K562 (cell line): ENCODE measurements around the gene TJAP1. TPM values are rescaled to one million over a fixed set of nuclear protein-coding genes. Genes with fewer than 3 reads are reported as not detected.

Source experiments
- ATF7 ChIP-seq: fragments of 450-650 bp; IDR thresholded peaks from 2 replicates; pipeline ENCODE4 v1.7.1; 2014; ENCODE audit warnings: mild to moderate bottlenecking, moderate library complexity
- BRF2 ChIP-seq: IDR thresholded peaks from 3 replicates; pipeline ENCODE4 v1.6.1; 2011; ENCODE audit warnings: borderline replicate concordance, mild to moderate bottlenecking; ENCODE audit not compliant: insufficient read length, insufficient read depth
- E2F1 ChIP-seq: sonication (generic); formaldehyde crosslinking; IDR thresholded peaks from 2 replicates; pipeline ENCODE4 v1.8.1; 2023; ENCODE audit warnings: mild to moderate bottlenecking, missing genetic modification reagents, moderate library complexity
- EHMT2 ChIP-seq: fragments of 450-650 bp; IDR thresholded peaks from 2 replicates; pipeline ENCODE4 v1.6.1; 2018; ENCODE audit warnings: antibody characterized with exemption
- HNRNPUL1 ChIP-seq: fragments of 200-400 bp; formaldehyde crosslinking; IDR thresholded peaks from 2 replicates; pipeline ENCODE4 v1.6.1; 2017; ENCODE audit warnings: low read length
- MAFG ChIP-seq: fragments of 450-650 bp; conservative IDR thresholded peaks from 2 replicates; pipeline ENCODE4 v1.6.1; 2016; ENCODE audit warnings: missing genetic modification characterization, missing compliant biosample characterization
- MTA3 ChIP-seq: fragments of 450-650 bp; formaldehyde crosslinking; IDR thresholded peaks from 2 replicates; pipeline ENCODE4 v1.6.1; 2017; ENCODE audit warnings: mild to moderate bottlenecking, borderline replicate concordance
- MYNN ChIP-seq, 2 experiments: sonication (generic); formaldehyde crosslinking in 1 of 2; IDR thresholded peaks; 2 replicates each; pipeline versions ENCODE4 v1.5.0 to v1.6.1; 2016 to 2020; ENCODE audit warnings: antibody characterized with exemption in 1 of 2, missing genetic modification reagents in 1 of 2
- POLR2AphosphoS2 ChIP-seq: IDR thresholded peaks from 2 replicates; pipeline ENCODE4 v1.6.1; 2012; ENCODE audit warnings: low read length, improper control_type of control experiment
- RAD21 ChIP-seq, 2 experiments: fragments of 250-450 bp in 1 of 2; fragments of 450-650 bp in 1 of 2; sonication (Bioruptor Pico) in 1 of 2; formaldehyde crosslinking in 1 of 2; IDR thresholded peaks in 1 of 2; conservative IDR thresholded peaks in 1 of 2; 2 replicates each; pipeline versions ENCODE4 v1.4.0 to v1.8.0; 2020 to 2022; ENCODE audit warnings: mild to moderate bottlenecking in 2 of 2, moderate library complexity in 1 of 2
- RBBP5 ChIP-seq: fragments of 200-600 bp; sonication (generic); IDR thresholded peaks from 2 replicates; pipeline ENCODE4 v1.6.1; 2012; ENCODE audit warnings: borderline replicate concordance, mild to moderate bottlenecking, low read length, control low read depth, inconsistent platforms; ENCODE audit not compliant: insufficient read depth, poor library complexity, severe bottlenecking
- SMARCA5 ChIP-seq: fragments of 450-650 bp; IDR thresholded peaks from 2 replicates; pipeline ENCODE4 v1.6.1; 2016
- STAG1 ChIP-seq: sonication (generic); formaldehyde crosslinking; IDR thresholded peaks from 2 replicates; pipeline ENCODE4 v1.5.0; 2020; ENCODE audit warnings: missing genetic modification reagents, borderline replicate concordance
- TAF9B ChIP-seq: fragments of 450-650 bp; IDR thresholded peaks from 2 replicates; pipeline ENCODE4 v1.6.1; 2018; ENCODE audit warnings: mild to moderate bottlenecking; ENCODE audit not compliant: partially characterized antibody
- TCF3 ChIP-seq: sonication (generic); formaldehyde crosslinking; IDR thresholded peaks from 2 replicates; pipeline ENCODE4 v1.4.0; 2020; ENCODE audit warnings: mild to moderate bottlenecking, missing genetic modification reagents
- THAP12 ChIP-seq: fragments of 250-450 bp; sonication (Bioruptor Pico); IDR thresholded peaks from 2 replicates; pipeline ENCODE4 v1.9.0; 2021; ENCODE audit warnings: mild to moderate bottlenecking, inconsistent platforms
- U2AF2 ChIP-seq: fragments of 200-400 bp; formaldehyde crosslinking; optimal IDR thresholded peaks from 2 replicates; pipeline ENCODE3; 2017; ENCODE audit warnings: low read depth, mild to moderate bottlenecking, low read length
- ZBTB2 ChIP-seq: fragments of 450-650 bp; IDR thresholded peaks from 2 replicates; pipeline ENCODE4 v1.6.1; 2016; ENCODE audit warnings: antibody characterized with exemption
- ZNF444 ChIP-seq: fragments of 250-450 bp; sonication (Bioruptor Pico); IDR thresholded peaks from 2 replicates; pipeline ENCODE4 v1.4.0; 2020; ENCODE audit warnings: mild to moderate bottlenecking, moderate library complexity
- ZNF511 ChIP-seq: sonication (generic); formaldehyde crosslinking; IDR thresholded peaks from 2 replicates; pipeline ENCODE4 v1.8.0; 2022; ENCODE audit warnings: mild to moderate bottlenecking, missing genetic modification reagents
- ZNF79 ChIP-seq: fragments of 250-450 bp; sonication (Bioruptor Pico); IDR thresholded peaks from 2 replicates; pipeline ENCODE4 v1.4.0; 2020; ENCODE audit warnings: low read depth, mild to moderate bottlenecking, moderate library complexity
- polyA plus RNA-seq, 8 experiments: library from polyadenylated mRNA; depleted of rRNA in 4 of 8; stranded (reverse) in 5 of 8; unstranded in 3 of 8; fragments of >200 nt; fragmentation: Nextera tagmentation in 2 of 8; fragmentation: Illumina TruSeq in 1 of 8; extraction: Ambion mirVana in 2 of 8; extraction: Trizol in 1 of 8; gene quantifications; 2 replicates each; pipeline versions ENCODE4 v1.2.1 to v1.2.3, GENCODE V29; 2011 to 2014; ENCODE audit warnings: inconsistent platforms in 1 of 8, missing spikeins in 1 of 8
- total RNA-seq, 7 experiments: library from RNA; depleted of rRNA in 6 of 7; stranded (reverse); fragments of >200 nt in 6 of 7; fragmentation: Illumina TruSeq in 2 of 7; extraction: Trizol in 2 of 7; gene quantifications; 2 replicates each; pipeline versions ENCODE4 v1.2.1 to v1.2.3, GENCODE V29; 2011 to 2021; ENCODE audit warnings: low replicate concordance in 1 of 7

The TJAP1 gene
- total and polyA plus RNA-seq, 9 of the 15 experiments (the other 6 are each of a cell fraction or from before 2014, with no cell fraction given) = 0.06 to 35.8 (median 16.2) TPM

GRCh38 chr6:43506667-43507471 lies 29.5 kb downstream of the TJAP1 start (continued):
- TF ChIP-seq ZNF511 (CRISPR knock-in tag) = 0 out of 2 replicates have a peak, but pooled peaks have one; percentile 13
- no peak for TF ChIP-seq E2F1
- TF ChIP-seq SMARCA5 = no peak
- no peak for TF ChIP-seq EHMT2
- TF ChIP-seq MAFG = no peak
- peak; percentile 85 to 91 for TF ChIP-seq RAD21 (CRISPR knock-in tag; conservative IDR thresholded peaks at IDR 0.05 in 1 of 2, IDR thresholded peaks at IDR 0.05 in 1 of 2)
- TF ChIP-seq ATF7 = peak; percentile 33; the same call in 1 of the 2 replicates
- TF ChIP-seq MTA3 = 0 out of 2 replicates have a peak, but pooled peaks have one; percentile 48
- no peak for TF ChIP-seq THAP12 (CRISPR knock-in tag)
- no peak for TF ChIP-seq HNRNPUL1
- TF ChIP-seq TAF9B = no peak
- no peak for TF ChIP-seq ZNF444
- TF ChIP-seq ZBTB2 = no peak
- no peak for TF ChIP-seq ZNF79 (CRISPR knock-in tag)
- TF ChIP-seq RBBP5 = no peak
- TF ChIP-seq TCF3 (CRISPR knock-in tag) = 0 out of 2 replicates have a peak, but pooled peaks have one; percentile 14
- TF ChIP-seq U2AF2 = no peak
- TF ChIP-seq MYNN (IDR thresholded peaks at IDR 0.05) = peak; percentile 41; the same call in 1 of the 2 replicates
- no peak for TF ChIP-seq MYNN (CRISPR knock-in tag; IDR thresholded peaks at IDR 0.05)
- peak; percentile 92 for TF ChIP-seq POLR2AphosphoS2
- TF ChIP-seq BRF2 = no peak
- peak; percentile 82 for TF ChIP-seq STAG1 (CRISPR knock-in tag)
